H9 (cell line): ENCODE data around the gene PRAME. TPM values are rescaled to one million over a fixed set of nuclear protein-coding genes. Genes with fewer than 3 reads are reported as not detected.

ENCODE experiments used
- DNase-seq: peaks from one replicate; pipeline ENCODE4 v3.0.0-alpha.2; 2017
- H2AFZ ChIP-seq: one replicate; pipeline ENCODE4 v1.6.1; 2013; ENCODE audit warnings: mild to moderate bottlenecking, low read length, control low read depth, moderate library complexity
- H2AK5ac ChIP-seq: 2 replicates; pipeline ENCODE4 v1.6.1; 2013; ENCODE audit warnings: low read length, control low read depth, mixed read lengths; ENCODE audit not compliant: insufficient read length
- H2BK120ac ChIP-seq: one replicate; pipeline ENCODE4 v1.6.1; 2013; ENCODE audit warnings: low read depth, mild to moderate bottlenecking, low read length, control low read depth, inconsistent platforms; ENCODE audit not compliant: poor library complexity, severe bottlenecking
- H2BK12ac ChIP-seq: 2 replicates; pipeline ENCODE4 v1.6.1; 2013; ENCODE audit warnings: low read length, control low read depth, mixed read lengths, low read depth; ENCODE audit not compliant: insufficient read length
- H2BK15ac ChIP-seq: 2 replicates; pipeline ENCODE4 v1.6.1; 2013; ENCODE audit warnings: low read depth, low read length, control low read depth
- H2BK20ac ChIP-seq: one replicate; pipeline ENCODE4 v1.6.1; 2013; ENCODE audit warnings: low read depth, mild to moderate bottlenecking, low read length, control low read depth, inconsistent platforms; ENCODE audit not compliant: poor library complexity, severe bottlenecking
- H2BK5ac ChIP-seq: 2 replicates; pipeline ENCODE4 v1.6.1; 2013; ENCODE audit warnings: low read length, control low read depth, mixed read lengths; ENCODE audit not compliant: insufficient read length
- H3K14ac ChIP-seq: 2 replicates; pipeline ENCODE4 v1.6.1; 2013; ENCODE audit warnings: low read length, control low read depth; ENCODE audit not compliant: insufficient read depth
- H3K18ac ChIP-seq: 2 replicates; pipeline ENCODE4 v1.6.1; 2013; ENCODE audit warnings: low read depth, mild to moderate bottlenecking, mixed read lengths, low read length, control low read depth; ENCODE audit not compliant: insufficient read length
- H3K23ac ChIP-seq: 2 replicates; pipeline ENCODE4 v1.6.1; 2013; ENCODE audit warnings: low read length, control low read depth, mixed read lengths, low read depth; ENCODE audit not compliant: insufficient read length
- H3K23me2 ChIP-seq: 2 replicates; pipeline ENCODE4 v1.6.1; 2013; ENCODE audit warnings: low read depth, mild to moderate bottlenecking, mixed read lengths, low read length, control low read depth; ENCODE audit not compliant: insufficient read length, poor library complexity, severe bottlenecking
- H3K27ac ChIP-seq: 2 replicates; pipeline ENCODE4 v1.5.1; 2013; ENCODE audit warnings: low read length, control low read depth, mixed read lengths, low read depth; ENCODE audit not compliant: insufficient read length
- H3K27me3 ChIP-seq: 2 replicates; pipeline ENCODE4 v1.6.1; 2013; ENCODE audit warnings: low read length, control low read depth, inconsistent platforms; ENCODE audit not compliant: insufficient read depth
- H3K4ac ChIP-seq: 2 replicates; pipeline ENCODE4 v1.6.1; 2013; ENCODE audit warnings: low read depth, mild to moderate bottlenecking, control low read depth, inconsistent platforms, low read length, moderate library complexity
- H3K4me1 ChIP-seq: 2 replicates; pipeline ENCODE4 v1.6.1; 2013; ENCODE audit warnings: low read length, control low read depth, inconsistent platforms; ENCODE audit not compliant: insufficient read depth
- H3K4me2 ChIP-seq: 2 replicates; pipeline ENCODE4 v1.6.1; 2013; ENCODE audit warnings: low read length, control low read depth, mixed read lengths; ENCODE audit not compliant: insufficient read length, insufficient read depth
- H3K56ac ChIP-seq: 2 replicates; pipeline ENCODE4 v1.6.1; 2013; ENCODE audit warnings: low read depth, mild to moderate bottlenecking, mixed read lengths, low read length, control low read depth; ENCODE audit not compliant: insufficient read length
- H3K79me1 ChIP-seq: 2 replicates; pipeline ENCODE4 v1.6.1; 2013; ENCODE audit warnings: low read depth, mild to moderate bottlenecking, moderate library complexity, low read length, control low read depth, inconsistent platforms; ENCODE audit not compliant: insufficient read depth, poor library complexity, severe bottlenecking
- H3K79me2 ChIP-seq: 2 replicates; pipeline ENCODE4 v1.6.1; 2013; ENCODE audit warnings: low read length, control low read depth, inconsistent platforms; ENCODE audit not compliant: insufficient read depth
- H3K9ac ChIP-seq: 2 replicates; pipeline ENCODE4 v1.6.1; 2013; ENCODE audit warnings: low read length, control low read depth, mixed read lengths; ENCODE audit not compliant: insufficient read length; ENCODE audit errors: extremely low read depth
- H3K9me3 ChIP-seq: one replicate; pipeline ENCODE4 v1.6.1; 2013; ENCODE audit warnings: low read depth, low read length, inconsistent platforms; ENCODE audit not compliant: control insufficient read depth
- H3T11ph ChIP-seq: one replicate; pipeline ENCODE4 v1.6.1; 2013; ENCODE audit warnings: mild to moderate bottlenecking, low read length, control low read depth, inconsistent platforms
- H4K20me1 ChIP-seq: one replicate; pipeline ENCODE4 v1.6.1; 2013; ENCODE audit not compliant: control insufficient read depth, insufficient read length, insufficient read depth
- H4K5ac ChIP-seq: 2 replicates; pipeline ENCODE4 v1.6.1; 2013; ENCODE audit warnings: low read depth, mild to moderate bottlenecking, mixed read lengths, low read length, control low read depth; ENCODE audit not compliant: insufficient read length
- H4K8ac ChIP-seq: replicated peaks from 2 replicates; pipeline ENCODE4 v1.6.1; 2013; ENCODE audit warnings: low read length, control low read depth, mixed read lengths, low read depth; ENCODE audit not compliant: insufficient read length
- H4K91ac ChIP-seq: 2 replicates; pipeline ENCODE4 v1.6.1; 2013; ENCODE audit warnings: low read depth, mild to moderate bottlenecking, moderate library complexity, mixed read lengths, low read length, control low read depth; ENCODE audit not compliant: insufficient read length
- H3K27ac Mint-ChIP-seq, 3 experiments: 2 replicates in 2 of 3; 3 replicates in 1 of 3; pipeline ENCODE4 v1.8.0; 2020 to 2021; ENCODE audit warnings: mixed read lengths in 3 of 3, mild to moderate bottlenecking in 1 of 3, moderate library complexity in 1 of 3
- H3K27me3 Mint-ChIP-seq: 2 replicates; pipeline ENCODE4 v1.8.0; 2021; ENCODE audit warnings: low read depth, mild to moderate bottlenecking, moderate library complexity, mixed read lengths
- H3K36me3 Mint-ChIP-seq, 3 experiments: 2 replicates in 2 of 3; 3 replicates in 1 of 3; pipeline ENCODE4 v1.8.0; 2020 to 2021; ENCODE audit warnings: low read depth in 3 of 3, mixed read lengths in 3 of 3; ENCODE audit not compliant: insufficient read depth in 1 of 3
- H3K4me1 Mint-ChIP-seq, 2 experiments: 2 replicates each; pipeline ENCODE4 v1.8.0; 2020; ENCODE audit warnings: mixed read lengths in 2 of 2
- H3K4me3 Mint-ChIP-seq, 2 experiments: 2 replicates in 1 of 2; 3 replicates in 1 of 2; pipeline ENCODE4 v1.8.0; 2020 to 2021; ENCODE audit warnings: mild to moderate bottlenecking in 2 of 2, mixed read lengths in 2 of 2, moderate library complexity in 1 of 2
- H3K9me3 Mint-ChIP-seq, 2 experiments: 2 replicates in 1 of 2; 3 replicates in 1 of 2; pipeline ENCODE4 v1.8.0; 2020; ENCODE audit warnings: mild to moderate bottlenecking in 2 of 2, mixed read lengths in 2 of 2, moderate library complexity in 1 of 2
- WGBS: extraction: QIAGEN DNeasy Blood & Tissue Kit; methylation state at CpG from one replicate; pipeline ENCODE4 v1.1.7; 2013; ENCODE audit warnings: missing lambda C conversion rate, low lambda C conversion rate, mixed read lengths; ENCODE audit not compliant: insufficient read length; ENCODE audit errors: extremely low coverage; 5-methylcytosine and 5-hydroxymethylcytosine counted together
- total RNA-seq: library from RNA; stranded (reverse); gene quantifications from 2 replicates; pipeline ENCODE4 v1.2.1, GENCODE V29; 2021
- TF ChIP-seq, protein P1 (sequence below): fragments of 200-600 bp; sonication (generic); conservative IDR thresholded peaks from 3 replicates; pipeline ENCODE4 v1.8.0; 2021; ENCODE audit warnings: antibody characterized with exemption, mild to moderate bottlenecking

The PRAME gene
- total RNA-seq, 1 experiment from 2014 or later = 0.31 TPM

DNA sequence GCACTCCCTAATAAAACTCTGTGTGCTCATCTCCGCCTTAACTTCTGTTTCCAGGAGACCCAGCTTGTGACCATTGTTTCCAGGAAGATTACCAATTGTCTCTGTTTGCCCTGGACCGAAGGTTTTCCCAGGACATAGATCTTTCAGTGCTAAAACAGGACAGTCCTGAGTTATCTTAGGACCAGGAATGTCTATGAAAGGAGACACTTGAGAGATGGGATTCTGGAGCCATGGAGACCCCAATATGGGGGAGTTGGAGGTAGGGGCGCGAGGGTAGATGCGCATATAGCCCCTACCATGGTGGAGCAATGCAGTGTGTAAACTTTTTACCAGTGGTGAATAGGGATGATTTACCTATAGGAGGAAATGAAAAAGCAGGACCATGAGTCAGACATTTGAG lies 10.2 kb upstream of the PRAME start:
- H3K9me3 Mint-ChIP-seq = peaks cover 2 to 3% of the 10 kb centered on the region in 2 experiments; a peak in 3 of 5 replicates
- no peaks in the 10 kb centered on the region for H3K79me1 ChIP-seq
- H4K20me1 ChIP-seq = no peaks in the 10 kb centered on the region
- H2BK120ac ChIP-seq = no peak overlapping the region
- no peak overlapping the region for H3K56ac ChIP-seq
- H3K4me2 ChIP-seq = no peak overlapping the region
- H2BK12ac ChIP-seq = no peak overlapping the region
- H3K14ac ChIP-seq = no peak overlapping the region
- no peak overlapping the region for H3K27ac Mint-ChIP-seq
- H4K8ac ChIP-seq = no peak overlapping the region
- no peak overlapping the region for H3T11ph ChIP-seq
- H3K27me3 Mint-ChIP-seq = peaks cover 100% of the 10 kb centered on the region
- no peak for DNase-seq
- no peak overlapping the region for H3K9ac ChIP-seq
- no peaks in the 10 kb centered on the region for H3K23me2 ChIP-seq
- WGBS = no CpG with 5 or more reads among the region's 5 CpGs
- no peaks in the 10 kb centered on the region for H3K9me3 ChIP-seq
- no peaks in the 10 kb centered on the region for H3K4me1 Mint-ChIP-seq
- no peak overlapping the region for H2AFZ ChIP-seq
- H3K36me3 Mint-ChIP-seq = no peaks in the 10 kb centered on the region
- H2BK5ac ChIP-seq = no peak overlapping the region
- no peak overlapping the region for H4K5ac ChIP-seq
- no peak overlapping the region for H4K91ac ChIP-seq
- H3K27me3 ChIP-seq = peaks cover 51% of the 10 kb centered on the region; the same call in 1 of the 2 replicates
- no peak overlapping the region for H3K4ac ChIP-seq
- no peak overlapping the region for H3K27ac ChIP-seq
- H2BK20ac ChIP-seq = no peak overlapping the region
- H3K4me3 Mint-ChIP-seq = no peak overlapping the region
- TF ChIP-seq, protein P1, sequence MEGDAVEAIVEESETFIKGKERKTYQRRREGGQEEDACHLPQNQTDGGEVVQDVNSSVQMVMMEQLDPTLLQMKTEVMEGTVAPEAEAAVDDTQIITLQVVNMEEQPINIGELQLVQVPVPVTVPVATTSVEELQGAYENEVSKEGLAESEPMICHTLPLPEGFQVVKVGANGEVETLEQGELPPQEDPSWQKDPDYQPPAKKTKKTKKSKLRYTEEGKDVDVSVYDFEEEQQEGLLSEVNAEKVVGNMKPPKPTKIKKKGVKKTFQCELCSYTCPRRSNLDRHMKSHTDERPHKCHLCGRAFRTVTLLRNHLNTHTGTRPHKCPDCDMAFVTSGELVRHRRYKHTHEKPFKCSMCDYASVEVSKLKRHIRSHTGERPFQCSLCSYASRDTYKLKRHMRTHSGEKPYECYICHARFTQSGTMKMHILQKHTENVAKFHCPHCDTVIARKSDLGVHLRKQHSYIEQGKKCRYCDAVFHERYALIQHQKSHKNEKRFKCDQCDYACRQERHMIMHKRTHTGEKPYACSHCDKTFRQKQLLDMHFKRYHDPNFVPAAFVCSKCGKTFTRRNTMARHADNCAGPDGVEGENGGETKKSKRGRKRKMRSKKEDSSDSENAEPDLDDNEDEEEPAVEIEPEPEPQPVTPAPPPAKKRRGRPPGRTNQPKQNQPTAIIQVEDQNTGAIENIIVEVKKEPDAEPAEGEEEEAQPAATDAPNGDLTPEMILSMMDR = no peak
- H2AK5ac ChIP-seq = no peak overlapping the region
- no peak overlapping the region for H3K18ac ChIP-seq
- H3K4me1 ChIP-seq = no peaks in the 10 kb centered on the region
- H3K79me2 ChIP-seq = no peaks in the 10 kb centered on the region
- H2BK15ac ChIP-seq = no peak overlapping the region
- H3K23ac ChIP-seq = no peak overlapping the region
